Kidney (tissue), 14 donors: ENCODE results near the gene HTRA2. TPM values are rescaled to one million over a fixed set of nuclear protein-coding genes. Genes with fewer than 3 reads are reported as not detected.

Experiments used
- DNase-seq, 5 donors: peaks; one replicate each; pipeline ENCODE4 v3.0.0-alpha.2; 2013 to 2020
- FAIRE-seq: peaks from 2 replicates; lab custom pipeline; 2012; peaks lifted over from hg19 to GRCh38; lab: Jason Lieb, UNC
- H3K27ac ChIP-seq, 2 donors: one replicate each; pipeline ENCODE4 v1.7.0; 2013; ENCODE audit warnings: low read depth in 2 of 2, low read length in 2 of 2, inconsistent platforms in 1 of 2
- H3K27me3 ChIP-seq: one replicate; pipeline ENCODE4 v1.7.1; 2013; ENCODE audit warnings: low read length, inconsistent platforms; ENCODE audit not compliant: control insufficient read depth, insufficient read depth
- H3K36me3 ChIP-seq, 3 donors: one replicate each; pipeline versions ENCODE4 v1.7.0 to v1.7.1; 2013; ENCODE audit warnings: low read length in 3 of 3, control low read depth in 1 of 3, inconsistent platforms in 1 of 3; ENCODE audit not compliant: insufficient read depth in 3 of 3, control insufficient read depth in 2 of 3
- H3K4me1 ChIP-seq, 3 donors: one replicate each; pipeline versions ENCODE4 v1.7.0 to v1.7.1; 2013; ENCODE audit warnings: low read length in 3 of 3, inconsistent platforms in 1 of 3, low read depth in 1 of 3; ENCODE audit not compliant: control insufficient read depth in 2 of 3, insufficient read depth in 2 of 3
- H3K4me3 ChIP-seq, 3 donors: one replicate each; pipeline versions ENCODE4 v1.7.0 to v1.8.1; 2013; ENCODE audit warnings: low read length in 3 of 3, control low read depth in 1 of 3, inconsistent platforms in 1 of 3
- H3K9ac ChIP-seq, 3 donors: one replicate each; pipeline versions ENCODE4 v1.7.0 to v1.7.1; 2013; ENCODE audit warnings: low read length in 3 of 3, control low read depth in 1 of 3, inconsistent platforms in 1 of 3
- H3K9me3 ChIP-seq, 3 donors: one replicate each; pipeline versions ENCODE4 v1.7.0 to v1.7.1; 2013; ENCODE audit warnings: low read length in 3 of 3, control low read depth in 1 of 3, inconsistent platforms in 1 of 3; ENCODE audit not compliant: control insufficient read depth in 2 of 3, insufficient read depth in 1 of 3
- CTCF ChIP-seq: IDR thresholded peaks from 3 replicates; pipeline ENCODE4 v1.5.1; 2012; ENCODE audit warnings: mild to moderate bottlenecking, moderate library complexity, borderline replicate concordance; ENCODE audit not compliant: insufficient read depth; ENCODE audit errors: extremely low read depth
- intact Hi-C: fragments of 100-400 bp; cut with DNase I; formaldehyde crosslinking; loops from one replicate; pipeline ENCODE4 v1.11.1; 2022
- polyA plus RNA-seq: library from polyadenylated mRNA; stranded (reverse); fragments of 350-450 nt; fragmentation: Illumina TruSeq; extraction: RNeasy Lipid Tissue Mini Kit (QIAGEN cat#74804); gene quantifications from one replicate; pipeline ENCODE4 v1.2.3, GENCODE V29; 2014; ENCODE audit warnings: low read depth, low replicate concordance; ENCODE audit not compliant: insufficient read depth
- total RNA-seq: library from RNA; stranded (reverse); fragmentation: NEBNext Ultra II Directional; extraction: Animal tissue kit (Norgen Biotek cat#: 25700); gene quantifications from one replicate; pipeline ENCODE4 v1.2.1, GENCODE V29; 2021
- donor health status: control.
- donor health status: control.
- donor health status: control.
- donor health status: control.
- donor health status: control.
- donor health status: DM: yes; HTN: yes; CAD: no.
- donor health status: Normal renal cell carcinoma (clear cell type).

HTRA2 gene
- total and polyA plus RNA-seq, 2 donors from 2014 or later: 30.8 to 44.2 TPM

GRCh38 chr2:74499267-74499939 lies 30.3 kb upstream of the HTRA2 start, which contains the start of gene LBX2:
Gene LBX2, minus strand, starts transcription at chr2:74499603. Its CDS starts 66 bp downstream, at chr2:74499537.
- Histone ChIP-seq H3K4me1 (peaks cover 0 to 22% (median 10%) of the 10 kb centered on the region in 3 donors), H3K4me3 (peak within 1 kb of the TSS; percentile 6 to 35 (median 23)), H3K9ac (no peak within 1 kb of the TSS)

GRCh38 chr2:74499940-74500577 lies 29.7 kb upstream of the HTRA2 start:
- Histone ChIP-seq H3K4me3 (no peak overlapping the region), H3K27me3 (peaks cover 12% of the 10 kb centered on the region), H3K9me3 (no peaks in the 10 kb centered on the region), H3K36me3 (peaks cover 0 to 6% (median 0%) of the 10 kb centered on the region in 3 donors), H3K4me1 (peaks cover 0 to 22% (median 10%) of the 10 kb centered on the region in 3 donors), H3K9ac (no peak overlapping the region), H3K27ac (no peak overlapping the region)
- intact Hi-C loops: no loop called here
- no peak for FAIRE-seq
- peak in 1 of 5 donors; percentile 60 for DNase-seq
- no peak for TF ChIP-seq CTCF

More at GRCh38 chr2:74499267-74499939, 30.3 kb upstream of the HTRA2 start, which contains the start of gene LBX2:
- TF ChIP-seq CTCF: no peak
- FAIRE-seq: no peak
- Histone ChIP-seq H3K27ac (no peak within 1 kb of the TSS), H3K27me3 (peaks cover 12% of the 10 kb centered on the region), H3K36me3 (no peaks in the 10 kb centered on the region), H3K9me3 (no peaks in the 10 kb centered on the region)
- peak; percentile 78 to 83 (median 81) for DNase-seq
- intact Hi-C loops: no loop called here

- H3K4me1 ChIP-seq: peaks cover 0 to 26% (median 11%) of the 10 kb centered on the region in 3 donors
- H3K36me3 ChIP-seq: peaks cover 3 to 11% (median 5%) of the 10 kb centered on the region in 3 donors
- no peak overlapping the region for H3K4me3 ChIP-seq
- peaks cover 12% of the 10 kb centered on the region for H3K27me3 ChIP-seq
- DNase-seq (no peak), FAIRE-seq (no peak)
- no peak overlapping the region for H3K9ac ChIP-seq
- no peak for TF ChIP-seq CTCF
- intact Hi-C loops: no loop called here
- no peaks in the 10 kb centered on the region for H3K9me3 ChIP-seq
- H3K27ac ChIP-seq: no peak overlapping the region
These were observed 29.2 kb upstream of the HTRA2 start for GRCh38 chr2:74500578-74500946.
